Keratinocyte (primary cell): ENCODE measurements around the gene NRP1. TPM values are rescaled to one million over a fixed set of nuclear protein-coding genes. Genes with fewer than 3 reads are reported as not detected.

ENCODE experiments used
- DNase-seq: peaks from one replicate; pipeline ENCODE4 v3.0.0-alpha.2; 2011; ENCODE audit warnings: low read depth, missing footprints, low spot score
- FAIRE-seq: peaks from 2 replicates; lab custom pipeline; 2011; peaks lifted over from hg19 to GRCh38; lab: Jason Lieb, UNC
- H2AFZ ChIP-seq: 2 replicates; pipeline ENCODE4 v1.6.0; 2012; ENCODE audit warnings: low read length, control low read depth, inconsistent platforms; ENCODE audit not compliant: control insufficient read depth
- H3K27ac ChIP-seq: 2 replicates; pipeline ENCODE4 v1.5.1; 2011; ENCODE audit warnings: low read length; ENCODE audit not compliant: control insufficient read depth, insufficient read depth
- H3K27me3 ChIP-seq: 3 replicates; pipeline ENCODE4 v1.6.0; 2011; ENCODE audit warnings: low read length; ENCODE audit not compliant: control insufficient read depth, insufficient read depth; ENCODE audit errors: extremely low read depth
- H3K36me3 ChIP-seq, 2 experiments: 2 replicates in 1 of 2; 3 replicates in 1 of 2; pipeline ENCODE4 v1.5.1; 2011; ENCODE audit warnings: low read length in 2 of 2, mild to moderate bottlenecking in 1 of 2; ENCODE audit not compliant: control insufficient read depth in 2 of 2, insufficient read depth in 2 of 2; ENCODE audit errors: extremely low read depth in 1 of 2
- H3K4me1 ChIP-seq: 3 replicates; pipeline ENCODE4 v1.5.1; 2011; ENCODE audit warnings: low read length; ENCODE audit not compliant: control insufficient read depth, insufficient read depth; ENCODE audit errors: extremely low read depth
- H3K4me2 ChIP-seq: 3 replicates; pipeline ENCODE4 v1.6.0; 2011; ENCODE audit warnings: low read depth, low read length; ENCODE audit not compliant: control insufficient read depth, insufficient read depth; ENCODE audit errors: extremely low read depth
- H3K4me3 ChIP-seq, 3 experiments: fragments of 200-600 bp in 1 of 3; sonication (generic) in 1 of 3; 2 replicates in 2 of 3; 3 replicates in 1 of 3; pipeline ENCODE4 v1.5.1; 2011 to 2016; ENCODE audit warnings: low read length in 3 of 3, mild to moderate bottlenecking in 3 of 3, control low read depth in 2 of 3, inconsistent platforms in 1 of 3, low read depth in 1 of 3, mixed read lengths in 1 of 3, mixed run types in 1 of 3, moderate library complexity in 1 of 3; ENCODE audit not compliant: control insufficient read depth in 2 of 3, insufficient read depth in 2 of 3; ENCODE audit errors: extremely low read depth in 1 of 3
- H3K79me2 ChIP-seq: 2 replicates; pipeline ENCODE4 v1.6.0; 2012; ENCODE audit warnings: low read length; ENCODE audit not compliant: control insufficient read depth, insufficient read depth
- H3K9ac ChIP-seq: 3 replicates; pipeline ENCODE4 v1.6.0; 2011; ENCODE audit warnings: low read length; ENCODE audit not compliant: control insufficient read depth, insufficient read depth; ENCODE audit errors: extremely low read depth
- H3K9me1 ChIP-seq: 3 replicates; pipeline ENCODE4 v1.6.0; 2011; ENCODE audit warnings: low read length; ENCODE audit not compliant: control insufficient read depth, insufficient read depth; ENCODE audit errors: extremely low read depth
- H3K9me3 ChIP-seq: 2 replicates; pipeline ENCODE4 v1.5.1; 2012; ENCODE audit warnings: low read depth, low read length; ENCODE audit not compliant: control insufficient read depth
- H4K20me1 ChIP-seq: 3 replicates; pipeline ENCODE4 v1.6.0; 2011; ENCODE audit warnings: low read length; ENCODE audit not compliant: control insufficient read depth, insufficient read depth; ENCODE audit errors: extremely low read depth
- EZH2 ChIP-seq: IDR thresholded peaks from one replicate; pipeline ENCODE4 v1.6.1; 2012; ENCODE audit warnings: inconsistent platforms, mild to moderate bottlenecking, low read length, moderate library complexity
- dilution Hi-C: fragments of 300-500 bp; cut with MboI; formaldehyde crosslinking; loops from one replicate; pipeline ENCODE4 v1.7.0; 2020; ENCODE audit warnings: low sequenced_read_pairs; ENCODE audit not compliant: extremely low pct_ligation_motif_present
- polyA plus RNA-seq, 5 experiments: library from polyadenylated mRNA; depleted of rRNA in 3 of 5; stranded (reverse) in 3 of 5; stranded (forward) in 1 of 5; unstranded in 1 of 5; fragments of >200 nt; gene quantifications; 1 replicate in 1 of 5; 2 replicates in 3 of 5; 3 replicates in 1 of 5; pipeline versions ENCODE4 v1.2.1 to v1.2.3, GENCODE V29; 2011 to 2012; ENCODE audit warnings: missing spikeins in 2 of 5, low read depth in 1 of 5, low replicate concordance in 1 of 5
- TF ChIP-seq, protein P1 (sequence below), 3 experiments: IDR thresholded peaks in 1 of 3; conservative IDR thresholded peaks in 1 of 3; optimal IDR thresholded peaks in 1 of 3; 2 replicates in 2 of 3; 3 replicates in 1 of 3; pipeline versions ENCODE3 to v1.5.1; 2011; ENCODE audit warnings: low read length in 3 of 3, mild to moderate bottlenecking in 3 of 3, moderate library complexity in 2 of 3, control low read depth in 1 of 3, inconsistent platforms in 1 of 3; ENCODE audit not compliant: insufficient read depth in 2 of 3; ENCODE audit errors: extremely low read depth in 1 of 3

Gene NRP1
- polyA plus RNA-seq, 1 donor (not counting 4 experiments of a cell fraction or from before 2014, with no cell fraction given), result 36.2 TPM

DNA sequence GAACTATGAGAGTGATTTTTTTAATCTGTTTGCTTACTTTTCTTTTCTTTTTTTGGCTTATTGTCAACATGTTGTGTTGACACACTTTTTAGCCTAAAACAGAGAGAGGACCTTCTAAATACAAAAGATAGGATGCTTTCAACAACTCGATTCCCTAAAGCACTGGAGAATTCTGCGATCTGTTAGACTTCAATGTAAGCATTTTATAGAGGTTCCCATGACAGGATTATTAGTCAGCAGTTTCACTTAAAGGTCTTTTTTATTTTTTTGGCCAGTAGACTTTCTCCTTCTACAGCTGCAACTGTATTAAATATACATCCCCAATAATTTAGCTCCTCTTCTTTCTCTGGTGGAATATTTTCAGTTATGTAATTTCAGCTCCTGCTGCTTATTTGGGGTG lies 12.7 kb upstream of the NRP1 start:
- Histone ChIP-seq H4K20me1 (no peaks in the 10 kb centered on the region), H3K4me1 (peaks cover 23% of the 10 kb centered on the region), H3K9me1 (no peaks in the 10 kb centered on the region), H3K9me3 (no peaks in the 10 kb centered on the region), H3K79me2 (no peaks in the 10 kb centered on the region), H3K27me3 (no peaks in the 10 kb centered on the region), H3K4me3 (no peak overlapping the region), H2AFZ (no peak overlapping the region), H3K9ac (no peak overlapping the region), H3K36me3 (no peaks in the 10 kb centered on the region), H3K27ac (no peak overlapping the region), H3K4me2 (peak overlapping the region; percentile 8)
- dilution Hi-C loops, result no loop called here
- FAIRE-seq (no peak), DNase-seq (no peak)
- TF ChIP-seq EZH2, result no peak
- TF ChIP-seq, protein P1, sequence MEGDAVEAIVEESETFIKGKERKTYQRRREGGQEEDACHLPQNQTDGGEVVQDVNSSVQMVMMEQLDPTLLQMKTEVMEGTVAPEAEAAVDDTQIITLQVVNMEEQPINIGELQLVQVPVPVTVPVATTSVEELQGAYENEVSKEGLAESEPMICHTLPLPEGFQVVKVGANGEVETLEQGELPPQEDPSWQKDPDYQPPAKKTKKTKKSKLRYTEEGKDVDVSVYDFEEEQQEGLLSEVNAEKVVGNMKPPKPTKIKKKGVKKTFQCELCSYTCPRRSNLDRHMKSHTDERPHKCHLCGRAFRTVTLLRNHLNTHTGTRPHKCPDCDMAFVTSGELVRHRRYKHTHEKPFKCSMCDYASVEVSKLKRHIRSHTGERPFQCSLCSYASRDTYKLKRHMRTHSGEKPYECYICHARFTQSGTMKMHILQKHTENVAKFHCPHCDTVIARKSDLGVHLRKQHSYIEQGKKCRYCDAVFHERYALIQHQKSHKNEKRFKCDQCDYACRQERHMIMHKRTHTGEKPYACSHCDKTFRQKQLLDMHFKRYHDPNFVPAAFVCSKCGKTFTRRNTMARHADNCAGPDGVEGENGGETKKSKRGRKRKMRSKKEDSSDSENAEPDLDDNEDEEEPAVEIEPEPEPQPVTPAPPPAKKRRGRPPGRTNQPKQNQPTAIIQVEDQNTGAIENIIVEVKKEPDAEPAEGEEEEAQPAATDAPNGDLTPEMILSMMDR (optimal IDR thresholded peaks at IDR 0.05 in 1 of 3, IDR thresholded peaks at IDR 0.05 in 1 of 3, conservative IDR thresholded peaks at IDR 0.05 in 1 of 3; ENCODE audit: extremely low read depth in 1 of 3, insufficient read depth in 2 of 3, low read length in 3 of 3), result no peak

DNA sequence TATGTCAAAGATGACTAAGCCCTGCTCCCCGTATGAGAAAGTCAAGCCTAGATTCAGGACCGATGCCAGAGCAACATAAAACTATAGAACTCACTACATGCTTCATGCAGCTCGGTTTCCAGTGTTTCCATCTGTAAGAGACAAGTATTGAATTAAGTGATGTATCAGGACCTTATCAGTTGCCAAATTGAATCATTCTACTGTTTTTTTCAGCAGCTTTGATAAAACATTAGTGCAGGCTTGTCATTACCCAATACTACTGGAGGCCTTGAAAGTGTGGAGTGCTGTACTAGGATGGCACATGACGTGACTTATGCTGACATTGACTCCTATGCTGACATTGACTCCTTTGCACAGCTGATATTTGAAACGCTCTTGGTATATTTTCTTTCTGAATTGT lies 10.8 kb upstream of the NRP1 start:
- TF ChIP-seq EZH2, result no peak
- TF ChIP-seq, protein P1 (optimal IDR thresholded peaks at IDR 0.05 in 1 of 3, IDR thresholded peaks at IDR 0.05 in 1 of 3, conservative IDR thresholded peaks at IDR 0.05 in 1 of 3; ENCODE audit: extremely low read depth in 1 of 3, insufficient read depth in 2 of 3, low read length in 3 of 3), result no peak
- no peak overlapping the region for H2AFZ ChIP-seq
- peaks cover 31% of the 10 kb centered on the region for H3K4me1 ChIP-seq
- H3K27ac ChIP-seq, result no peak overlapping the region
- no peak overlapping the region for H3K4me3 ChIP-seq
- dilution Hi-C loops, result no loop called here
- FAIRE-seq (no peak), DNase-seq (no peak)
- no peak overlapping the region for H3K9ac ChIP-seq
- H3K4me2 ChIP-seq, result no peak overlapping the region
- no peaks in the 10 kb centered on the region for H3K79me2 ChIP-seq
- H3K9me3 ChIP-seq, result no peaks in the 10 kb centered on the region
- H4K20me1 ChIP-seq, result no peaks in the 10 kb centered on the region
- H3K27me3 ChIP-seq, result no peaks in the 10 kb centered on the region
- peaks cover 2% of the 10 kb centered on the region for H3K9me1 ChIP-seq
- H3K36me3 ChIP-seq, result no peaks in the 10 kb centered on the region
